ENCODE measurements around the gene MAGEB18. TPM values are rescaled to one million over a fixed set of nuclear protein-coding genes. Genes with fewer than 3 reads are reported as not detected.

MAGEB18 gene
- total RNA-seq = not detected in 2 replicates

GRCh38 chrX:26138274-26138673 is at the start of gene MAGEB18:
MAGEB18 (plus strand) TSS chrX:26138343; CDS start chrX:26138986, 643 bp downstream.

GRCh38 chrX:26160301-26160700 is 22.2 kb downstream of the MAGEB18 start, which contains the start of gene MAGEB6B:
MAGEB6B (plus strand) TSS chrX:26160601; CDS start chrX:26160601, 0 bp downstream.

Other genes with a start within 250 kb of the MAGEB18 start
- not detected in 2 replicates for gene MAGEB6B, start 22.3 kb downstream of the MAGEB18 start, total RNA-seq
- gene MAGEB6, start 54.1 kb downstream of the MAGEB18 start, total RNA-seq = not detected in 2 replicates
- gene MAGEB5, start 77.8 kb downstream of the MAGEB18 start, total RNA-seq = not detected in 2 replicates

All from regular cardiac myocyte (primary cell).